HepG2 (cell line): ENCODE results near the gene NPTXR. TPM values are rescaled to one million over a fixed set of nuclear protein-coding genes. Genes with fewer than 3 reads are reported as not detected.

Experiments used
- ATAC-seq: fragments of 200-7000 bp; cut with Tn5 transposase; 3 replicates; pipeline ENCODE4 v1.9.1; 2020; ENCODE audit warnings: mild to moderate bottlenecking, moderate library complexity
- BruUV-seq: library from RNA; stranded (reverse); fragments of 400-500 nt; replicated peaks from 2 replicates; lab custom pipeline; 2021; lab: Mats Ljungman, UMichigan
- CTCF ChIA-PET: fragments of 300-600 bp; formaldehyde crosslinking; extraction: SDS; loops from one replicate; lab custom pipeline; 2021; ENCODE audit warnings: low total read pairs, inconsistent platforms, low intra/inter-chr PET ratio; lab: Yijun Ruan, JAX
- POLR2A ChIA-PET: fragments of 350-600 bp; sonication (Branson Sonifier 250); formaldehyde crosslinking; loops from one replicate; lab custom pipeline; 2020; ENCODE audit warnings: antibody characterized with exemption, inconsistent platforms; lab: Yijun Ruan, JAX
- DNase-seq: peaks from one replicate; pipeline ENCODE4 v3.0.0-alpha.2; 2015; ENCODE audit warnings: low spot score
- FAIRE-seq: peaks from 3 replicates; lab custom pipeline; 2011; peaks lifted over from hg19 to GRCh38; lab: Jason Lieb, UNC
- H2AFZ ChIP-seq: one replicate; pipeline ENCODE4 v1.6.1; 2011; ENCODE audit warnings: low read length, inconsistent platforms
- H3K27ac ChIP-seq: fragments of 300-600 bp; 3 replicates; pipeline ENCODE4 v1.8.0; 2011; ENCODE audit warnings: mixed run types, mild to moderate bottlenecking, mixed read lengths, low read length, inconsistent platforms; ENCODE audit not compliant: insufficient read depth; ENCODE audit errors: extremely low read length
- H3K27me3 ChIP-seq, 2 experiments: fragments of 200-600 bp in 1 of 2; 2 replicates in 1 of 2; 3 replicates in 1 of 2; pipeline versions ENCODE4 v1.6.0 to v1.8.0; 2011; ENCODE audit warnings: low read length in 2 of 2, mild to moderate bottlenecking in 2 of 2, moderate library complexity in 2 of 2, inconsistent platforms in 1 of 2; ENCODE audit not compliant: insufficient read depth in 2 of 2, control insufficient read depth in 1 of 2
- H3K36me3 ChIP-seq, 2 experiments: fragments of 200-600 bp in 1 of 2; replicated peaks in 1 of 2; 2 replicates in 1 of 2; 3 replicates in 1 of 2; pipeline versions ENCODE4 v1.5.1 to v1.8.0; 2011; ENCODE audit warnings: low read length in 2 of 2, inconsistent platforms in 1 of 2; ENCODE audit not compliant: insufficient read depth in 2 of 2, control insufficient read depth in 1 of 2
- H3K4me1 ChIP-seq: 2 replicates; pipeline ENCODE4 v1.5.1; 2012; ENCODE audit warnings: low read length, inconsistent platforms; ENCODE audit not compliant: insufficient read depth
- H3K4me2 ChIP-seq: 2 replicates; pipeline ENCODE4 v1.6.0; 2011; ENCODE audit warnings: low read depth, low read length, inconsistent platforms
- H3K4me3 ChIP-seq, 3 experiments: fragments of 200-600 bp in 1 of 3; sonication (generic), shearing (Covaris generic) in 1 of 3; replicated peaks in 1 of 3; 2 replicates each; pipeline ENCODE4 v1.5.1; 2011 to 2016; ENCODE audit warnings: low read length in 3 of 3, inconsistent platforms in 2 of 3, low read depth in 2 of 3, mild to moderate bottlenecking in 2 of 3, control low read depth in 1 of 3, mixed read lengths in 1 of 3; ENCODE audit not compliant: insufficient read depth in 1 of 3
- H3K79me2 ChIP-seq: one replicate; pipeline ENCODE4 v1.6.1; 2011; ENCODE audit warnings: low read length, inconsistent platforms; ENCODE audit not compliant: insufficient read depth
- H3K9ac ChIP-seq: 2 replicates; pipeline ENCODE4 v1.6.0; 2011; ENCODE audit warnings: mild to moderate bottlenecking, low read depth, low read length, inconsistent platforms; ENCODE audit not compliant: insufficient read depth
- H3K9me3 ChIP-seq: 2 replicates; pipeline ENCODE4 v1.5.1; 2012; ENCODE audit warnings: mild to moderate bottlenecking, low read length
- H4K20me1 ChIP-seq: 2 replicates; pipeline ENCODE4 v1.6.0; 2011; ENCODE audit warnings: inconsistent platforms, mild to moderate bottlenecking, low read length, moderate library complexity; ENCODE audit not compliant: insufficient read depth
- ATAD3A ChIP-seq: sonication (generic); formaldehyde crosslinking; IDR thresholded peaks from 2 replicates; pipeline ENCODE4 v1.4.0; 2020; ENCODE audit warnings: missing genetic modification reagents
- CREB1 ChIP-seq, 2 experiments: fragments of 450-650 bp in 1 of 2; IDR thresholded peaks; 2 replicates each; pipeline ENCODE4 v1.6.1; 2016 to 2017; ENCODE audit warnings: control low read depth in 1 of 2, mild to moderate bottlenecking in 1 of 2, missing compliant biosample characterization in 1 of 2, missing genetic modification characterization in 1 of 2
- MAFK ChIP-seq, 2 experiments: IDR thresholded peaks in 1 of 2; conservative IDR thresholded peaks in 1 of 2; 2 replicates each; pipeline ENCODE4 v1.6.1; 2011; ENCODE audit warnings: improper control_type of control experiment in 2 of 2, low read length in 2 of 2
- MAZ ChIP-seq, 2 experiments: sonication (generic) in 1 of 2; formaldehyde crosslinking in 1 of 2; IDR thresholded peaks; 2 replicates each; pipeline versions ENCODE4 v1.5.0 to v1.6.1; 2012 to 2020; ENCODE audit warnings: low read depth in 2 of 2, mild to moderate bottlenecking in 2 of 2, borderline replicate concordance in 1 of 2, improper control_type of control experiment in 1 of 2, low read length in 1 of 2, missing genetic modification reagents in 1 of 2, moderate library complexity in 1 of 2
- SALL1 ChIP-seq: sonication (generic); formaldehyde crosslinking; IDR thresholded peaks from 2 replicates; pipeline ENCODE4 v1.8.0; 2022; ENCODE audit warnings: mild to moderate bottlenecking, missing genetic modification reagents
- ZNF383 ChIP-seq: sonication (generic); formaldehyde crosslinking; IDR thresholded peaks from 2 replicates; pipeline ENCODE4 v1.4.0; 2020; ENCODE audit warnings: missing genetic modification reagents, mild to moderate bottlenecking, borderline replicate concordance
- ZNF605 ChIP-seq: sonication (generic); formaldehyde crosslinking; IDR thresholded peaks from 2 replicates; pipeline ENCODE4 v1.8.0; 2022; ENCODE audit warnings: mild to moderate bottlenecking, missing genetic modification reagents
- ZNF841 ChIP-seq: sonication (generic); formaldehyde crosslinking; IDR thresholded peaks from 2 replicates; pipeline ENCODE4 v1.8.1; 2023; ENCODE audit warnings: missing genetic modification reagents, borderline replicate concordance
- WGBS: methylation state at CpG from one replicate; pipeline ENCODE4 v1.1.6; 2017; ENCODE audit warnings: low lambda C conversion rate; 5-methylcytosine and 5-hydroxymethylcytosine counted together
- in situ Hi-C: cut with HindIII; loops from 2 replicates; pipeline ENCODE4 v1.10.0; 2017; ENCODE audit warnings: low pct_unique_long_range_greater_than_20kb; ENCODE audit not compliant: extremely low pct_ligation_motif_present
- intact Hi-C: fragments of 100-400 bp; cut with micrococcal nuclease; formaldehyde crosslinking; loops from one replicate; pipeline ENCODE4 v1.10.0; 2022; ENCODE audit not compliant: unreplicated experiment
- polyA plus RNA-seq, 8 experiments: library from polyadenylated mRNA; depleted of rRNA in 3 of 8; stranded (reverse) in 7 of 8; unstranded in 1 of 8; fragments of >200 nt; fragmentation: Illumina TruSeq in 4 of 8; extraction: Trizol in 4 of 8; gene quantifications; 2 replicates each; pipeline versions ENCODE4 v1.2.1 to v1.2.3, GENCODE V29; 2011 to 2016; ENCODE audit warnings: low read depth in 4 of 8, missing spikeins in 1 of 8, mixed read lengths in 1 of 8; ENCODE audit not compliant: insufficient read depth in 1 of 8
- total RNA-seq, 5 experiments: library from RNA; depleted of rRNA; stranded (reverse); fragments of >200 nt; fragmentation: Illumina TruSeq; extraction: Trizol; gene quantifications; 2 replicates each; pipeline ENCODE4 v1.2.3, GENCODE V29; 2016; ENCODE audit warnings: low read depth in 1 of 5
- TF ChIP-seq, protein P1 (sequence below): sonication (generic); formaldehyde crosslinking; IDR thresholded peaks from one replicate; pipeline ENCODE4 v1.5.1; 2020; ENCODE audit warnings: mild to moderate bottlenecking, missing genetic modification reagents; ENCODE audit errors: not compliant biosample characterization
- TF ChIP-seq, protein P2 (sequence below): sonication (generic); formaldehyde crosslinking; IDR thresholded peaks from 2 replicates; pipeline ENCODE4 v1.8.0; 2022; ENCODE audit warnings: missing genetic modification reagents, mild to moderate bottlenecking, borderline replicate concordance

Gene NPTXR
- total and polyA plus RNA-seq, 2 of the 13 experiments (the other 11 are each of a cell fraction or from before 2014, with no cell fraction given): 2.6 to 4.8 TPM

DNA sequence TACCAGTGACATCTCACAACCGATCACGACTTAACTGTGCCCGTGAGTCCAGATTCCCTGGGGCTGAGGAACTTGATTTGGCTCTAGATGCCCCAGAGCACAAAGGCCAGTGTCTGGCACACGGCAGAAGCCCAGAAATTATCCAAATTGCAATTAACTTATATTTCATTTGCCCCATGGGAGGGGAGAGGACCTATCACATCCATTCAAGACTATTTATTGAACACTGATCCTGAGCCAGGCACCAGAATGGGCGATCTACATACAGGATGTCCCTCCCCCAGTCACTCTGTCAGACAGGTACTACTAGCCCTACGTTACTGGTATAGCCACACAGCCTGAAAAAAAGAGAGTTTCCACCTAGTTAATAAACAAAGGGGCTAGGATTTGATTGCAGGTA is 55.0 kb downstream of the NPTXR start:
- no peaks in the 10 kb centered on the region for H4K20me1 ChIP-seq
- intact Hi-C loops (no loop called here), in situ Hi-C loops (no loop called here)
- no peaks in the 10 kb centered on the region for H3K36me3 ChIP-seq
- no peak overlapping the region for H3K4me3 ChIP-seq
- H3K4me2 ChIP-seq: no peak overlapping the region
- POLR2A ChIA-PET: no interaction called here
- ATAC-seq: no peak
- CTCF ChIA-PET: no interaction called here
- no peak overlapping the region for H3K9ac ChIP-seq
- TF ChIP-seq ZNF383 (CRISPR knock-in tag): no peak
- TF ChIP-seq, protein P1, sequence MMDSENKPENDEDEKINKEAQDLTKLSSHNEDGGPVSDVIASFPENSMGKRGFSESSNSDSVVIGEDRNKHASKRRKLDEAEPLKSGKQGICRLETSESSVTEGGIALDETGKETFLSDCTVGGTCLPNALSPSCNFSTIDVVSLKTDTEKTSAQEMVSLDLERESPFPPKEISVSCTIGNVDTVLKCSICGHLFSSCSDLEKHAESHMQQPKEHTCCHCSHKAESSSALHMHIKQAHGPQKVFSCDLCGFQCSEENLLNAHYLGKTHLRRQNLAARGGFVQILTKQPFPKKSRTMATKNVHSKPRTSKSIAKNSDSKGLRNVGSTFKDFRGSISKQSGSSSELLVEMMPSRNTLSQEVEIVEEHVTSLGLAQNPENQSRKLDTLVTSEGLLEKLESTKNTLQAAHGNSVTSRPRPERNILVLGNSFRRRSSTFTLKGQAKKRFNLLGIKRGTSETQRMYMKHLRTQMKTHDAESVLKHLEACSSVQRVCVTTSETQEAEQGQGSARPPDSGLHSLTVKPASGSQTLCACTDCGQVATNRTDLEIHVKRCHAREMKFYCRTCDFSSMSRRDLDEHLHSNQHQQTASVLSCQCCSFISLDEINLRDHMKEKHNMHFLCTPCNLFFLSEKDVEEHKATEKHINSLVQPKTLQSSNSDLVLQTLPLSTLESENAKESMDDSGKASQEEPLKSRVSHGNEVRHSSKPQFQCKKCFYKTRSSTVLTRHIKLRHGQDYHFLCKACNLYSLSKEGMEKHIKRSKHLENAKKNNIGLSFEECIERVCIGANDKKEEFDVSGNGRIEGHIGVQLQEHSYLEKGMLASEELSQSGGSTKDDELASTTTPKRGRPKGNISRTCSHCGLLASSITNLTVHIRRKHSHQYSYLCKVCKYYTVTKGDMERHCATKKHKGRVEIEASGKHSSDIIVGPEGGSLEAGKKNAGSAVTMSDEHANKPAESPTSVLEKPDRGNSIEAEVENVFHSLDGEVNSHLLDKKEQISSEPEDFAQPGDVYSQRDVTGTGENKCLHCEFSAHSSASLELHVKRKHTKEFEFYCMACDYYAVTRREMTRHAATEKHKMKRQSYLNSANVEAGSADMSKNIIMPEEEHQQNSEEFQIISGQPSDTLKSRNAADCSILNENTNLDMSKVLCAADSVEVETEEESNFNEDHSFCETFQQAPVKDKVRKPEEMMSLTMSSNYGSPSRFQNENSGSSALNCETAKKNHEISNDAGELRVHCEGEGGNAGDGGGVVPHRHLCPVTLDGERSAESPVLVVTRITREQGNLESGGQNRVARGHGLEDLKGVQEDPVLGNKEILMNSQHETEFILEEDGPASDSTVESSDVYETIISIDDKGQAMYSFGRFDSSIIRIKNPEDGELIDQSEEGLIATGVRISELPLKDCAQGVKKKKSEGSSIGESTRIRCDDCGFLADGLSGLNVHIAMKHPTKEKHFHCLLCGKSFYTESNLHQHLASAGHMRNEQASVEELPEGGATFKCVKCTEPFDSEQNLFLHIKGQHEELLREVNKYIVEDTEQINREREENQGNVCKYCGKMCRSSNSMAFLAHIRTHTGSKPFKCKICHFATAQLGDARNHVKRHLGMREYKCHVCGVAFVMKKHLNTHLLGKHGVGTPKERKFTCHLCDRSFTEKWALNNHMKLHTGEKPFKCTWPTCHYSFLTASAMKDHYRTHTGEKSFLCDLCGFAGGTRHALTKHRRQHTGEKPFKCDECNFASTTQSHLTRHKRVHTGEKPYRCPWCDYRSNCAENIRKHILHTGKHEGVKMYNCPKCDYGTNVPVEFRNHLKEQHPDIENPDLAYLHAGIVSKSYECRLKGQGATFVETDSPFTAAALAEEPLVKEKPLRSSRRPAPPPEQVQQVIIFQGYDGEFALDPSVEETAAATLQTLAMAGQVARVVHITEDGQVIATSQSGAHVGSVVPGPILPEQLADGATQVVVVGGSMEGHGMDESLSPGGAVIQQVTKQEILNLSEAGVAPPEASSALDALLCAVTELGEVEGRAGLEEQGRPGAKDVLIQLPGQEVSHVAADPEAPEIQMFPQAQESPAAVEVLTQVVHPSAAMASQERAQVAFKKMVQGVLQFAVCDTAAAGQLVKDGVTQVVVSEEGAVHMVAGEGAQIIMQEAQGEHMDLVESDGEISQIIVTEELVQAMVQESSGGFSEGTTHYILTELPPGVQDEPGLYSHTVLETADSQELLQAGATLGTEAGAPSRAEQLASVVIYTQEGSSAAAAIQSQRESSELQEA (CRISPR knock-in tag): no peak
- no peak for TF ChIP-seq ZNF605 (CRISPR knock-in tag)
- no peak for TF ChIP-seq CREB1 (IDR thresholded peaks at IDR 0.05)
- no peak for TF ChIP-seq CREB1 (CRISPR knock-in tag; IDR thresholded peaks at IDR 0.05)
- no peak for TF ChIP-seq ATAD3A
- no peak for TF ChIP-seq SALL1 (CRISPR knock-in tag)
- TF ChIP-seq MAFK (conservative IDR thresholded peaks at IDR 0.05 in 1 of 2, IDR thresholded peaks at IDR 0.05 in 1 of 2; ENCODE audit: low read length in 2 of 2): no peak
- TF ChIP-seq MAZ (IDR thresholded peaks at IDR 0.05; ENCODE audit: borderline replicate concordance, low read depth, low read length): no peak
- TF ChIP-seq MAZ (CRISPR knock-in tag; IDR thresholded peaks at IDR 0.05; ENCODE audit: low read depth): no peak
- TF ChIP-seq, protein P2, sequence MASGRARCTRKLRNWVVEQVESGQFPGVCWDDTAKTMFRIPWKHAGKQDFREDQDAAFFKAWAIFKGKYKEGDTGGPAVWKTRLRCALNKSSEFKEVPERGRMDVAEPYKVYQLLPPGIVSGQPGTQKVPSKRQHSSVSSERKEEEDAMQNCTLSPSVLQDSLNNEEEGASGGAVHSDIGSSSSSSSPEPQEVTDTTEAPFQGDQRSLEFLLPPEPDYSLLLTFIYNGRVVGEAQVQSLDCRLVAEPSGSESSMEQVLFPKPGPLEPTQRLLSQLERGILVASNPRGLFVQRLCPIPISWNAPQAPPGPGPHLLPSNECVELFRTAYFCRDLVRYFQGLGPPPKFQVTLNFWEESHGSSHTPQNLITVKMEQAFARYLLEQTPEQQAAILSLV (CRISPR knock-in tag): no peak
- TF ChIP-seq ZNF841 (CRISPR knock-in tag): no peak
- TF ChIP-seq, all 625 proteins: peak for 0
- 79% methylated on average over 6 of the region's 6 CpGs for WGBS
- Histone ChIP-seq H3K79me2 (no peaks in the 10 kb centered on the region), H3K27me3 (no peaks in the 10 kb centered on the region), H2AFZ (no peak overlapping the region), H3K27ac (no peak overlapping the region), H3K4me1 (peaks cover 10% of the 10 kb centered on the region), H3K9me3 (no peaks in the 10 kb centered on the region)
- BruUV-seq: no TSS peak
- DNase-seq (no peak), FAIRE-seq (no peak)
